Glomerular endothelial cell (primary cell): Measurements from ENCODE around the gene ADARB2. TPM values are rescaled to one million over a fixed set of nuclear protein-coding genes. Genes with fewer than 3 reads are reported as not detected.

Experiments used
- DNase-seq: peaks from one replicate; pipeline ENCODE4 v3.0.0-alpha.2; 2011; ENCODE audit warnings: low read depth, low spot score; ENCODE audit errors: extremely low read depth
- total RNA-seq: library from RNA; depleted of rRNA; stranded (reverse); fragments of >200 nt; gene quantifications from 2 replicates; pipeline ENCODE4 v1.2.3, GENCODE V29; 2015

Gene ADARB2
- total RNA-seq, 1 donor from 2014 or later = 0.23 TPM

DNA sequence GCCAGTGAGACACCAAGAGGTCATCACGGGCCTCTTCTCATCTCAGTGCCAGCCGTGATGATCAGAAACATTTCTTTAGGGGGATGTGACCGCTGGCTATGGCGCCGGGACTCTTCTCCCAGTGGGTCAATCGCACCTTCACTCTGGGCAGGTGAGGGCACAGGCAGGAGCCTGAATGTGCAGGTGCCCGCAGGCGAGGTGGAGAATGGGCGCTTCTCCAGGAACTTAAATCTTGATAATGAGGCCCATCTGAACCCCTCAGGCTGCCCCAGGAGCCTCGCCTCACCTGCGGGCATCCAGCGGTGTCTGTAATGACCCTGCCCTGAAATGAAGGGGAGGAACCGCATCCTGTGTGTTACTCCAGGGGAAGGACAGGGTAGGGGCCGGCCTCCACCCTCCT, 204.7 kb downstream of the ADARB2 start:
- DNase-seq = no peak

DNA sequence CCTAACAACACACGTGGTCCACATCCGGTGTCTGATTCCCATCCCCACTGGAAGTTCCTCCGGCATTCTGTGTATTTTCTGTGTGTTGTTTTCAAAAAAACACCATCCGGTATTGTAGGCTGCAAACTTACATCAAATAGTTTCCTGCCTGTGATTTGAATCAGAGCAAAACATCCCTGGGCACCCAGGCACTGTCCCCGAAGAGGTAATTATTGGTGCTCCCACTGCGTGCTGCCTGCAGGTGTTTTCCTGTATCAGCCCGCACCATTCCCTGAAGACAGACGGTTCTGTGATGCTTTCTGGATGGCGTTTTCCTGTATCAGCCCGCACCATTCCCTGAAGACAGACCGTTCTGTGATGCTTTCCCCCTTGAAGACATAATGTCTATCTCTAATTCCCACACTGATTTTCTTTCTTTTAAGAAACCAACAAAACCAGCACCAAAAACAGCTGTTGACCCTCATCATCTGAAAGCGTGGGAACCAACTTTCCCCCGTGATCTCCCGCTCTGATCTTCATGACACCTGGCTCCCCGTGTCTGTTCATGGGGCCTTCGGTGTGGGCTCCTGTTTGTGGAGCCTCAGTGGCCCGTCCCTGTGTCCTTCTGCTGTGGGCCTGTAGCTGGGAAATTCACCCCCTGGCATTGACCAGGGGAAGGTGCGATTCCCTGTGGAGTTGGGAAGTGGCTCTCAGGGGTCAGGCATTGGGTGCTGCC, 205.3 kb downstream of the ADARB2 start:
- DNase-seq = no peak

DNA sequence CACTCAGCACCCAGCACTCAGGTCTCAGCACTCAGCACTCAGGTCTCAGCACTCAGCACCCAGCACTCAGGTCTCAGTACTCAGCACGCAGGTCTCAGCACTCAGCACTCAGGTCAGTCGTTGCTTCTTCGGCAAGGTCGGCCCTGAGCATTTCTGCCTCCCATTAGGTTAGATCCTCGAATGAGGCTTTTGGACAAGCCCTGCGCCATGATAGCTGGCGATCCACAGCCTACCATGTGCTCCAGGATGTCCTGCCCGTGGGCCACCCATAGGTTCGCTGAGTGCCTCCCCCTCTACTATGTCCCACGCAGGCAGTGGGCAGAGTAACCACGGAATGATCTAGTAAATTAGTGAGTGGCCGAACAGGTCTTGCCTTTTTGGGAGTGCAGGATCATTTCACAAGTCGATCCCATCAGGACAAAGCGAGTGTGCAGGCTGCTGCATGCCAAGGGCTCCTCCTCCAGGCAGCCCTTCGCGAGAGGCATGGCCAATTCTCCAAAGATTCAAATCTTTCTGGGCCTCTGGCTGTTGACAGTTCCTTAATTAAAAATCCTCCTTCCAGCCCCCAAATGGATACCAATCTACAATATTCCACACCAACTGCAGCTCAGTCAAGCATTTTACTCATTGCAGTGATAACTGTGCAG, 206.3 kb downstream of the ADARB2 start:
- DNase-seq = no peak

DNA sequence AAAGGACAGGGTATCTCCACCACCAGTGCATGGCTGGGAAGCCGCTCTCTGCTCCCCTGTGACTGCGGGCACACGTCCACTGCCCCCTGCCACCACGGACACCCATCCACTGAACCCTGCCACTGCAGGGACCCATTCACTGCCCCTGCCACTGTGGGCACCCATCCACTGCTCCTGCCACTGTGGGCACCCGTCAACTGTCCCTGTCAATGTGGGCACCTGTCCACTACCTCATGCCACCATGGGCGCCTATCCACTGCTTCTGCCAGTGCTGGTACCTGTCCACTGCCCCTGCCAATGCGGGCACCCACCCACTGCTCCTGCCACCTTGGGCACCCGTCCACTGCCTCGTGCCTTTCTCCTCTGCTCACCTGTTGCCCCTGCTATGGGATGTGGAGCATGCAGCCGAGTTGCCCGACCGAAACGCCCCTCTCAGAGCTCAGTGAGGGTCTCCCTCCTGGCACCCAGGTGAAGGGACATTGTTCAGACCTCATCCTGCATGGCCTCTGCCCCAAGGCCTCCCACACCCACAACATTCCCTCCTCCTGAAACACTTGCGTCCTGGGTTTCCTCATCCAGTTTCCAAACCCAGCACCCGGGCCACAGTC, 207.4 kb downstream of the ADARB2 start:
- DNase-seq = no peak

DNA sequence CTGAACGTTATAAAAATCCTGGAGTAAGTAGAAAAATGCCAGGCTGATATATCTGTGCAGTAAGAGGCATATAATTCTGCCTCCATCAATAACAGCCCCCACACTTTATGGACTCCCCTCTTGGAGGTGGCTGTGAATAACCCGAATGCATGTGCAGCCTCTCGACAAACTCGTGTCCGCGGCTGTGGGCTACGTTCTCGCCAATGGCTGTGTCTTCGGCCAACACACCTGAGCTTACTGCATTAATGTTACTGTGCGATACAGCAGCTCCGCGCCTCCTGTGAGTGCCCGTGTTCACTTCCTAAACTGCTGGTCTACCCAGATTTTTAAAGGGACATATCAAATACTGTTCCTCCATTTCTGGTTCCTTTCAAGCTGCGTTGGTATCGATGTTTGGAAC, 209.4 kb downstream of the ADARB2 start:
- DNase-seq = no peak

DNA sequence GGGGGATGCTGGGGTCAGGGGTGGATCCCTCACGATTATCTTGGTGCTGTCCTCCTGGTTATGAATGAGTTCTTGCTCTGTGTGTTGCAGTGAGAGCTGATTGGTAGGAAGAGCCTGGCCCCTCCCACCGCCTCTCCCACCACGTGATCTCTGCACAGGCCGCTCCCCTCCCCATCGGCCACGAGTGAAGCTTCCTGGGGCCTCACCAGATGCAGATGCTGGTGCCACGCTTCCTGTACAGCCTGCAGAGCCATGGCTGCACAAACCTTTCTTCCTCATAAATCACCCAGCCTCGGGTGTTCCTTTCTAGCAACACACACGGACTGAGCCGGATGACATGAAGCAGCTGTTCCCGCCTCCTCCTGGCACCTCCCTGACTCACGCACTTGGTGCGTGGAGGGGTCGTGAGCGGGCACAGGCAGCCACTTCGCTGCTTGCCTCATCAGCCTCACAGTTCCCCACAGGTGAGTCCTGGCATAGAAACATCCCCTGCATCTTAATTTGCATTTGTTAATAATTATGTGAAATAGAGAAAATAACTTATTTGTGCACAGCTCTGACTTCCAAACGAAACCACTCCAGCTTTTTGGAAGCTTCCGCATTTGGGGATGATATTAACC, 210.8 kb downstream of the ADARB2 start:
- no peak for DNase-seq

DNA sequence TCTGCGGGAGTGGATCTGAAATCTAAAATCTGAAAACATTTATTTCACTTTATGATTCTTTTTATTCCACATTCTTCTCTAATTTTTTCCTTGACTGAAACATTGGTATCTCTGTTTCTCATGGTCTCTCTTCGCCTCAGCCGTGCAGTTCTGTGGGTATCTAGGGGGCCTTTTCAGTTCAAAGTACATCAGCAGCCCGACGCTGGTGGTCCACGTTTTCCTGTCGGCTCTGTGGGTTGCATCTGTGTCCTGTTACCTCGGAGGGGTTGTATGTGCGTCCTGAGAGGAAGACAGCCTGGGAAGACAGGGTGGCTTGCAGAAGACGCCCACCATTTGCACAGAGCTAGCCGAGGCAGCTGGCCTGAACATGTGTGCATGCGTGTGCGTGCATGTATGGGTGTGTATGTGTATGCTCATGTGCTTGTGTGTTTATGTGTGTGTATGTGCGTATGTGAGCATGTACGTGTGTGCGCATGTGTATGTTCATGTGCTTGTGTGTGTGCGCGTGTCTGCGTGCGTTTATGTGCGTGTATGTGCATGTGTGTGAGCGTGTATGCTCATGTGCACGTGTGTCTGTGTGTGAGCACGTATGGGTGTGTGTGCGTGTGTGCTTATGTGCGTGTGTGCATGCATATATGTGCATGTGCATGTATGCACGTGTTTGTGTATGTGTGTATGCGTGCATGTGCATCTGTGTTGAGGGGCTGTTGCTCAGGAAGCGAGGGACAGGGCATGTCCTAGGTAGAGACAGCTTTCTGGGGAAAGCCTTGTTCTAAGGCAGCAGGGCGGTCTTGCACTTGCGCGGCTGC, 211.8 kb downstream of the ADARB2 start:
- no peak for DNase-seq

DNA sequence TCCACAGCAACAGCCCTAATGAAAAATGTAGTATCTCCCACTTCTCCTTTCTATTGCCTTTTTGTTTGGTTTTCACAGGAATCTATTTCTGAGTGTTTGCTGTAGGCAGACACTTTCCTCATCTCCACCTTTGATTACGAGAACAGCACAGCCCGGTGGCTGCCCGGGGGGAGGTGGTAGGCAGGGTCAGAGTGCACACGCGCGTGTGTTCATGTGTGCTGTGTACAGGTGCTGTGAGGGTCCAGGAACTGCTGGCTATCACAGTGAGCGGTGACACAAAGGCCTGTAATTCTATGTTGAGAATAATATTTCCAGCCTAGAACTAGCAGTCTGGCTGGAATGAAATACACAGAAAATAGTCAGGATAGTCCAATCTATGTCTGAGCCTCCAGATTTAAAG, 212.8 kb downstream of the ADARB2 start:
- no peak for DNase-seq

DNA sequence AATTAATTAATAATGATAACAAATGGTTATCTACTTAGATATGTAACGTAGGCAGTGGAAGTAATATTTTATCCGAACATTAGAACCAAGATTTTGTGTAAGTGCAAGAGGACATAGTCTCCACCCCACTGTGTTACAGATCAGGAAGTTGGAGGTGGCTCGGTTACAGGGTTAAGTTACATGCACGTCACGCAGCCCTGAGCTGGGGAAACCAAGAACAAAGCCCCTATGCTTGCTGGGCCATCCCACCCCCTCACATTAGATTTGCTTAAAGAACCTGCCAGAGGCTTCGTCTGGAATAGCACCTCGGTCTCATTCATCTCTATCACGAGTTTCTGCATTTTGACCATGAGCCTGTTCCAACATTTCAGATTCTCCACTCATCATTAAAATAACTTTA, 214.1 kb downstream of the ADARB2 start:
- no peak for DNase-seq

DNA sequence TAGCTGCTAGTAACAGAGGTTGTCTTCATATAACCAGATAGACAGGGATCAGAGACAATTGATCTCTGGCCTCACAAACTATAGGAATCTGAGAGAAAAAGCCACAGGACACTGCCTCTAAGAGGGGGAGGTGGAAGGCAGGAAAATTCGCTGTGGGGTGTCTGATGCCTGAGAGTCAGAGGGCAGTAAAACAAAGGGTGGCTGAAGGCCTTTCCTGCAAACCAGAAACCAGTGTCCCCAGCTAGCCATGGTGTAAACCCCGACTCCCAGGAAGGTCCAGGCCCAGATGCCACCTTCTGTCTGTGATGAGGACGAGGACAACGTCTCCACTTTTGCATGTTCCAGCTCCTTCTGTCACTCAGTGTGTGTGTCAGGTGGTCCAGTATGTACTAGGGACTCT, 215.1 kb downstream of the ADARB2 start:
- DNase-seq = no peak

DNA sequence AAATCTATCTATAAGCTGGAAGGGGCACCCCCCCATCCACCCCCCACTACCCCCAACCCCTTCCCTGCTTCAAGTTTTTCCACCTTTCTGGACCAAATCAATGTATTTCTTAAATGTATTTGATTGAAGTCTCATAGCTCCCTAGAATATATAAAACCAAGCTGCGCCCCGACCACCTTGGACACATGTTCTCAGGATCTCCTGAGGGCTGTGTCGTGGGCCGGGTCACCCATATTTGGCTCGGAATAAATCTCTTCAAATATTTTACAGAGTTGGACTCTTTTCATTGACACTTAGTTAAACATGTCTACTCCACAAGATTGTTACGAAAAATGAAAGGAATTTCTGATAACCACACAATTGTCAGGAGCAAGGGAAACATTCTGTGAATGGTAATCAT, 215.6 kb downstream of the ADARB2 start:
- no peak for DNase-seq

DNA sequence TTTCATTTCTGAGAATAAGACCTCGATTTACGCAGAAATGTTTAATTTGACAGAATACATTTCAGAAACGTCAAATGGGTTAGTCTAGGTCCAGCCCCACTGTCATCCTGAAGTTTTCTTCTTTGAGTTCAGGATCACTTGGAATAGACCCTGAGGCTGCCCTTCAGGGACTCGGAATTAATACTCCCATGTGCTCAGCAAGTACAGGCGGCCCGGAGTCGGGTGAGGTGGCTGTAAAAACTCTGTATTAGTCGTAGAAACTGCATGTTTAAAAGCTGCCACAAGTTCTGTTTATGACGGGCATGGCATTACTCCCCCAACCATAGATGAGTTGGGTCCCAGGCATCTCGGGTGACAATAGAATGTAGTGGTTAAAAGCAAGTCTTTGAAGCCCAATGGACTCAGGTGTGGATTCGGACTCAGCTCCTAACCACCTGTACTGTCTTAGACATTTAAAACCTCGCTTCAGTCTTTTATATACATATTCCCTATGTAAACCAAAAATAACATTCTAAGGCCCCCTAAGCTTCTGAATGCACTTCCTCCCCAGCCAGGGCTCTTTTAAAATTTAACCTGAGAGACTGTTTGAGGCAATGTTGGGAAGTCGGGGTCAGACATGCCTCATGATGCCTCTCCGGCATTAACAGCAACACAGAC, 216.3 kb downstream of the ADARB2 start:
- no peak for DNase-seq

DNA sequence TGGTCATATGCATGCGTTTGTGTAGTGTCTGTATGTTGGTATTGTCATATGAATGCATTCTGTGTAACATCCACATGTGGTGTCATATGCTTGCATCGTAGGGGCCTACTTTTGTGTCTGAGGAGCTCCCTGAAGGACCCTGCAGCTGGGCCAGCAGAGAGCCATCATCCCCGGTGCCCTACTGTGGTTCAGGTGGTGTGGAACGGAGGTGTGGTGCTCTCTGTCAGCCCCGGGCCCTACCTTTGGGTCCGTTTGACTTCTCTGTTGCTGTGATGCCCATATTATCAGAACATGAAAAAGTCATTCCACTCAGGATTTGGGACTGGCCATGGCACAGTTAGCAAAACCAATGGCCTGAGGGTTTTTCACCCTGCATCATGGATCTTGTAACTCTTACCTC, 217.9 kb downstream of the ADARB2 start:
- DNase-seq = no peak

DNA sequence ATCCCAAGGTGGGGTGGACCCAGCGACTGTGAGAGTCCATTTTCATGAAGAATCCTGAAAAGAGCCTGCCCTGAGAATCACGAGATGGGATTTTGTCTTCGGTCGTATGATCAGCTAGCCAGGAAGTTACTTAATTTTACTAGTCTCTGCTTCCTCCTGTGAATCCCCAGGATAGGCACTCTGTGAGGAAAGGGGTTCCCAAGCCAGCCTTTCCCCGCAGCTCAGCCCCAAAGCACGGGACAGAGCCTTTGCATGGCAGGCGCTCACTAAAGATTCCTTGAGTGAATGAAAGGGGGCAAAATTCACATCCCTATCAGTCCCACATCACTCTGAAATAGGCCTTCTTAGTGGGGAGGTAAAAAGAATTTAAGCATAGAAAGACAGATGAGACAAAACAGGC, 219.6 kb downstream of the ADARB2 start:
- no peak for DNase-seq

DNA sequence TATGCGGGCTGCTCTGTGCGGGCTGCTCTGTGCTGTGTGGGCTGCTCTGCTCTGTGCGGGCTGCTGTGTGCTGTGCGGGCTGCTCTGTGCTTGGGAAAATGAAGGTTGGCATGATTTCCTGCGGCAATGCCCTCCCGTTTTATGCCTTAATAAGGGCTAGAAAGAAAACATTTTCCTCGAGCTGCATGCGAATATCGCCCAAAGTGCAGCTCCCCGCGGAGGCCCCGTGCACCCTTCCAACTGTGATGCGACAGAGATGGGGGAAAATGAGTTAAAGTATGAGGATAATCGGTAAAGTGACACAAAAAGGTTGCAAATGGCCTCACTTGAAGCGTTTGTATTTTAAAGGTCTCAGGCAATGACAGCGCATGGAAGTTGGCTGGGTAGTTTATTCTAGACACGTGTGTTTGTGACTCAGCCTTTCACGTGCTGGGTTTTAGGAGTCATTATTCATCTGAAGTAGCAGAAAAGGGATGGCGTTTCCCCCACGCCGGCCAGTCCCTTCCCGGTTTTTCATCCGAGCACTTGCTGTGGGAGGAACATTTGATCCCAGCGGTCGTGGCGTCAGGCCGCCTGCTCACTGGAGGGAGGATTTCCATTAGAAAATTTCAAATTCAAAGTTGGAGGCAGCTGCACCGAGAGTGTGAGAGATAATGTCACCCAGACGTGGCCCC, 220.7 kb downstream of the ADARB2 start:
- no peak for DNase-seq

DNA sequence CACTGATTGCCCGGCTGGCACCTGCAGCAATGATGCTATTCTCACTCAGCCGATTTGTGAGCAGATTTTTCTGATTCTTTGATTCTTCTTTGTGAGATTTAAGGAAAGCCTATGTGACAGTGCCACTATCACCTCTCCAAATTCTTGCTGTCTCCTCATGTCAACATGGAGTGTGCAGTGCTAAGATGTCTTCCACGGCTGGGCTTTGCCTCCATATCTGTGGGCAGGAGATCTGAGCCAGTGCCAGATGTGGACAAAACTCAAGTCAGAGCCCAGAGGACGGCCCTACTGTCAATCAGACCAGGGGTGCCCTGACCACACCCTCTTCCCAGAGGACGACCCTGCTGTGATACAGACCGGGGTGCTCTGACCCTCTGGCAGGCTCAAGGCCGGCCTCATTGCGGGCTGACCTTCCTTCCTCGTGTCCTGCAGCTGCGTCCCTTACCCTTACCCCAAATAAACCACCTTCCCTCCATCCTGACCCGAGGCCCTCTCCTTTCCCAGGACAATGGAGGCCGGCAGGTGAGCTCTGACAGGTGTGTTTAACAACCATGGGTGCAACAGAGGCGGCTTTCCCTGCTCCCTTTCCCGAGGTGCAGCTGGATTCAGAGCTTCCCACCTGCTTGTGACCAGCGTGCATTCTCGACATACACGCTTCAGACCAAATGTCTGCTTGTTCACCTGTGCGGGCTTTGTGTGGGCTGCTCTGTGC, 221.4 kb downstream of the ADARB2 start:
- DNase-seq = no peak

DNA sequence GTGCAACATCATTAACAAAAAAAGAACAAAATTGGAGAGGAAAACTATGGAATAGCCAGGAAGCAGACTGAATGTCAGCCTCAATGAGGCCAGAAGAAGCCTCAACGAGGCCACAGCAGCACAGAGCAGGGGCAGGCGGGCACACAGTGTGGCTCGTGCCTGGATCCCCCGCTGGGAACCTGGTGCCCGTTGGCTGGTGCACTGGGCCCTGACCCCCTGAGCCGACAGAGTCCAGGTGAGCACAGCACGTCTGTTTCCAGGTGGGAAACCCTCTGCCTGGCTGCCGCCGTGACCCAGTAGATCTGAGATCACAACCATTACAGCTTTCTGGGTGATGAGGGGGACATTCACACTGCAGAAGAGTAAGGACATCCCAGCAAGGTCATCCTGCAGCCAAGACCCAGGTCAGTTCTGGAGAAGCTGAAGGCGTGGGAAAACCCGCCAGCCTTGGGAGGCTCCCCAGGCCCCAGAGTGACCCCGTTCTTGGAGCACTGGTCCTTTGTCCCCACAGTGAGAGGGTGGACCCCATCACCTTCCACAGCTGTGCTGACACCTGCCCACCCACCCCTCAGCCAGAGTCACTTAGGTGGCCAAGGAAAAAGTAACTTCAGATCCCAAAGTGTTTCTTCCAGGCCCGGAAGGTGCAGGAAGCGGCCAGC, 222.1 kb downstream of the ADARB2 start:
- no peak for DNase-seq

DNA sequence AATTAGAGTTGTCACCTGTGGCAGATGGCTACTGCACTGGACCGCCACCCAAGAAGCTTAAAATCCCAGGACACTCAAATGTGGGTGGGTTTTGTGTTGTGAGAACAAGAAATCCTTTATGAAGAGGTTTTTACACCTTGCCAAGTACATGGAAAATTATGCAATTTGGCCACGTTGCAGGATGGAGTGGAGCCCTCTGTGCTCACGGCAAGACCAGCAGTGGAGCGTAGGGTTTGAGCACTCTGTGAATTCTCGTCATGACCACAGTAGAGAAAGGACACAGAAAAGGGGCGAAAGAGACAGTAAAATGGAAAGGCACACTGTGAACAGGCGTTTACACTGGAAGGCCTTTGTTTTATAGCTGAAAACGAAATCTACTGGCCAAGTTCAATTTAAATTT, 222.6 kb downstream of the ADARB2 start:
- DNase-seq = no peak

DNA sequence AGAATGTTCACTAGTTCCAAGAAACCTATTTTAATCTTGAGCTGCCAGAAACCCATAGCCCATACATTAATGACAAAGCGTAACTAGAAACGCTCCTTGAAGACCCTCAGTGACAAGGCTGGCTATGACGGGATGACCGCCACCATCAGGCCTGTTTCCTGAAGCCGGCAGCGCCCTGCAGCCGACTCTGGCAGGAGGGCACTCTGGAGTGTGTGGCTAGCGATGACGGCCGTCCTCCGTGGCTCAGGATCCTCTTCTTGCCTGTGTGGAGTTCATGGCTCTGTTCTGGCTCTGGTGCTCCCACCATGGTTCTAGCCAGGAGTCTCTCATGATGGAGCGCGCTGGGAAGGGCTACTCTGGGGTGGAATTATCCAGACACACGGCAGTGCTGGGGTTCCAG, 224.1 kb downstream of the ADARB2 start:
- DNase-seq = no peak
